Measurements from ENCODE around the gene KCNN1.
"Not testable (repeated sequence)": the region's sequence is repeated elsewhere in the genome, so short reads cannot be mapped to it uniquely, and the experiment has no call there.

The KCNN1 gene

GRCh38 chr19:17966550-17967256 lies at the start of gene KCNN1:
KCNN1 (plus strand) TSS chr19:17967107; CDS start chr19:17973889, 6,782 bp downstream.
- no peak for DNase-seq

- not testable (repeated sequence) for DNase-seq
These were observed 48.8 kb upstream of the KCNN1 start for GRCh38 chr19:17918151-17918550.

- DNase-seq = not testable (repeated sequence)
These were observed 47.8 kb upstream of the KCNN1 start for GRCh38 chr19:17919122-17919521.

- no peak for DNase-seq
These were observed 46.4 kb upstream of the KCNN1 start for GRCh38 chr19:17920527-17920926.

- DNase-seq = no peak
These were observed 44.8 kb upstream of the KCNN1 start for GRCh38 chr19:17922138-17922537.

- no peak for DNase-seq
These were observed 40.9 kb upstream of the KCNN1 start for GRCh38 chr19:17926044-17926443.

- DNase-seq = no peak
These were observed 37.9 kb upstream of the KCNN1 start for GRCh38 chr19:17929056-17929455.

GRCh38 chr19:17931532-17932191 lies 35.2 kb upstream of the KCNN1 start:
- DNase-seq = no peak

GRCh38 chr19:17932485-17933338 lies 34.2 kb upstream of the KCNN1 start, which contains the start of gene CCDC124:
CCDC124 (plus strand) TSS chr19:17933015; CDS start chr19:17936421, 3,406 bp downstream.
- peak; percentile 85 to 99 (median 92) for DNase-seq

- DNase-seq = no peak
These were observed 33.3 kb upstream of the KCNN1 start for GRCh38 chr19:17933414-17934129.

GRCh38 chr19:17936379-17936778 lies 30.5 kb upstream of the KCNN1 start:
- no peak for DNase-seq

GRCh38 chr19:17937371-17937900 lies 29.5 kb upstream of the KCNN1 start:
- DNase-seq = no peak

- DNase-seq = peak; percentile 64 to 85 (median 78)
These were observed 28.6 kb upstream of the KCNN1 start for GRCh38 chr19:17938092-17938845.

GRCh38 chr19:17942181-17942580 lies 24.7 kb upstream of the KCNN1 start:
- no peak for DNase-seq

- DNase-seq = no peak
These were observed 24.2 kb upstream of the KCNN1 start for GRCh38 chr19:17942582-17943273.

GRCh38 chr19:17943274-17944221 lies 23.4 kb upstream of the KCNN1 start:
- DNase-seq = no peak

GRCh38 chr19:17944301-17944700 lies 22.6 kb upstream of the KCNN1 start:
- no peak for DNase-seq

GRCh38 chr19:17946965-17947784 lies 19.7 kb upstream of the KCNN1 start:
- DNase-seq = peak in 4 of 6 experiments; percentile 39 to 64 (median 52)

All from stimulated activated naive CD4-positive, alpha-beta T cell (primary cell).